ENCODE measurements around the gene AQP10.

AQP10 gene

GRCh38 chr1:154326546-154327465, 5.9 kb downstream of the AQP10 start:
- TF ChIP-seq, protein P1, sequence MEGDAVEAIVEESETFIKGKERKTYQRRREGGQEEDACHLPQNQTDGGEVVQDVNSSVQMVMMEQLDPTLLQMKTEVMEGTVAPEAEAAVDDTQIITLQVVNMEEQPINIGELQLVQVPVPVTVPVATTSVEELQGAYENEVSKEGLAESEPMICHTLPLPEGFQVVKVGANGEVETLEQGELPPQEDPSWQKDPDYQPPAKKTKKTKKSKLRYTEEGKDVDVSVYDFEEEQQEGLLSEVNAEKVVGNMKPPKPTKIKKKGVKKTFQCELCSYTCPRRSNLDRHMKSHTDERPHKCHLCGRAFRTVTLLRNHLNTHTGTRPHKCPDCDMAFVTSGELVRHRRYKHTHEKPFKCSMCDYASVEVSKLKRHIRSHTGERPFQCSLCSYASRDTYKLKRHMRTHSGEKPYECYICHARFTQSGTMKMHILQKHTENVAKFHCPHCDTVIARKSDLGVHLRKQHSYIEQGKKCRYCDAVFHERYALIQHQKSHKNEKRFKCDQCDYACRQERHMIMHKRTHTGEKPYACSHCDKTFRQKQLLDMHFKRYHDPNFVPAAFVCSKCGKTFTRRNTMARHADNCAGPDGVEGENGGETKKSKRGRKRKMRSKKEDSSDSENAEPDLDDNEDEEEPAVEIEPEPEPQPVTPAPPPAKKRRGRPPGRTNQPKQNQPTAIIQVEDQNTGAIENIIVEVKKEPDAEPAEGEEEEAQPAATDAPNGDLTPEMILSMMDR (IDR thresholded peaks at IDR 0.05; ENCODE audit: low read length, missing control alignments): no peak
- peak; percentile 56 for DNase-seq (ENCODE audit: low read depth)
- peak overlapping the region; percentile 90 for H3K4me3 ChIP-seq (replicated peaks; ENCODE audit: low read depth, low read length)

DNA sequence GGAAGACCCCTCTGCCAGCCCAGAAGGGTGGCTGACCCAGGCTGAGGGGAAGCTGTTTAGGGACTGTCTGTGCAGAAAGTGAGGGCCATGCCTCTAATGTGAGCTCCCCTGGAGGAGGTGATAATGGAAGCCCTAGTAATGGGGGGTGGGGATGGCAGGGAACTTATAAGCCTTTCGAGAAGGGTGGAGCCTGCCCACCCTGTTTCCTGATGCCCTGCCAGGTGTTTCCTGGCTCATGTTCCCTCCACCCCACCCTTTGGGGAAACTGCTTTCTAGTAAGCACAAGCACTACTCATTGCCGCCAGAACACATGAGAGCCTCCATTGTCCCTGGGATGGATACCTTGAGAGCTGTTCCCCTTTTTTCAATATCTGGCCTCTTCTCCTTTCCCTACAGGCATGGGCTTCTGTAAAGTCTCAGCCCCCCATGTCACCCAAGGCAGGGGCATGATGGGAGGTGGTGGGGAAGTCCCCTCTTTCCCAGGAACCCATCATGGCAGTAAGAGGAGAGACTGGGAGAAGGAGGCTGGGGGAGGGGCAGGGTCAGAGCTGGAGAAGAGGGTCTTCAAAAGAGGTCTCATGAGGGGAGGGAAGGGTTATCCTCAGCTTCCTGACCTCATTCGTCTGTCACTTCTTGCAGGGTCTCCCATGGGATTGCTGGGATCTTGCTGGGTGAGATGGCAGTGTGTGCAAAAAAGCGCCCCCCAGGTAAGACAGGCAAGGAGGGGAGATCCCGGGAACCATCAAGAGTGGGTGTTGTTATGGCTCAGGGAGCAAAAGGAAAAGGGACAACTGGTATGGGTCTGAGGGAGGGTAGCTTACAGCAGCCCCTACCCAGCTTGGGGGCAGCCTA, 6.8 kb downstream of the AQP10 start:
- TF ChIP-seq, protein P1 (IDR thresholded peaks at IDR 0.05; ENCODE audit: low read length, missing control alignments): no peak
- DNase-seq (ENCODE audit: low read depth): no peak
- H3K4me3 ChIP-seq (replicated peaks; ENCODE audit: low read depth, low read length): peak overlapping the region; percentile 35

DNA sequence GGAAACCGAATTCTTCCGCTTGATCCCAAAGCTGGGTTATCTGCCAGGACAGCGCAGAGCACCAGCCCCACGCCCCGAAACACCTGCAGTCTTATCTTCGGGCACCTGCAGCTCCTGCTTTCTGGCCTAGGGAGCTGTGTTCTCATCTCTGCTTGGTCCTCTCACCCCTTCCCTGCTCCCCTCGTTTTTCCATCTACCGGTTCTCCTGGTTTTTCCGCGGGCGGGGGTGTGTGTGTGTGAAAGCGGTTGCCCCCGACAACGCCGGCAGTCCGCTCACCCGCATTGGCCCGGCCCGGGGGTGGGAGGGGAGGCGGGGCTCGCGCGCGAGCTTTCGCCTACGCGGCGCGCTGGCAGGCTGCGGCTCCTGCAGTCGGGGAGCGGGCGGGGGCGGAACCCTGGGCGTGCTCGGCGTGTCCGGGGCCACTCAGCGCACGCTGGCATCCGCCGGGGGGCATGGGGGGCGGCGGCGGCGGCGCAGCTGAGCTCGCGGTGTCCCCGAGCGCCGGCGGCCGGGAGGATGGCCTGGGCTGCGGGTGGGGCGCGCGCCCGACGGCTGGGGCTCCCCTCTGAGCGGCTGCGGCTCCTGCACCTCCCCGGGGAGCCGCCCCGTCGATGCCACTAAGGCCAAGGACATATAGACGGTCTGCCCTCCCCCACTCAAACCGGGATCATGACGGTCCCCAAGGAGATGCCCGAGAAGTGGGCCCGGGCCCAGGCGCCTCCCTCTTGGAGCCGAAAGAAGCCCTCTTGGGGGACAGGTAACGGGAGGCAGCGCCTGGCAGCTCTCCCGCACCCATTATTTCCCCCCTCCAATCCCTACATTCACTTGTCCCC, 7.6 kb downstream of the AQP10 start:
- DNase-seq (ENCODE audit: low read depth): peak; percentile 63
- TF ChIP-seq, protein P1 (IDR thresholded peaks at IDR 0.05; ENCODE audit: low read length, missing control alignments): no peak
- H3K4me3 ChIP-seq (replicated peaks; ENCODE audit: low read depth, low read length): peak overlapping the region; percentile 35

GRCh38 chr1:154329152-154329521, 8.2 kb downstream of the AQP10 start:
- DNase-seq (ENCODE audit: low read depth): no peak
- TF ChIP-seq, protein P1 (IDR thresholded peaks at IDR 0.05; ENCODE audit: low read length, missing control alignments): no peak
- H3K4me3 ChIP-seq (replicated peaks; ENCODE audit: low read depth, low read length): peak overlapping the region; percentile 29

GRCh38 chr1:154329551-154330131, 8.7 kb downstream of the AQP10 start:
- TF ChIP-seq, protein P1 (IDR thresholded peaks at IDR 0.05; ENCODE audit: low read length, missing control alignments): no peak
- no peak overlapping the region for H3K4me3 ChIP-seq (replicated peaks; ENCODE audit: low read depth, low read length)
- no peak for DNase-seq (ENCODE audit: low read depth)

DNA sequence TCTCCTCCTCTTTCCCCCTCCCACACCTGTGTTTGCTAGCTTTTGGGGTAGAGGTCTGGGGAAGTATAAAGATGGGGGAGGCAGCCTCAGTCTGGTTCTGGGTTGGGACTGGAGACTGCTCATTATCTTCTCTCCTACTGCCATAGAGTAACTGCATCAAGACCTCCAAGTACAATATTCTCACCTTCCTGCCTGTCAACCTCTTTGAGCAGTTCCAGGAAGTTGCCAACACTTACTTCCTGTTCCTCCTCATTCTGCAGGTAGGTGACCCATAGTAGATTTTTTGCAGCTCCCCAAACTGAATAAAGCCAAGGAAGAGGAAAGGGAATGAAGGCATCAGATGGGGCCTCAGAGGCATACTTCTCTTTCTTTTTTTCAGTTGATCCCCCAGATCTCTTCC, 9.8 kb downstream of the AQP10 start:
- no peak overlapping the region for H3K4me3 ChIP-seq (replicated peaks; ENCODE audit: low read depth, low read length)
- TF ChIP-seq, protein P1 (IDR thresholded peaks at IDR 0.05; ENCODE audit: low read length, missing control alignments): no peak
- DNase-seq (ENCODE audit: low read depth): no peak

All from fibroblast of pulmonary artery (primary cell).